Breast epithelium (tissue), 4 donors: ENCODE measurements around the gene RPA1. TPM values are rescaled to one million over a fixed set of nuclear protein-coding genes. Genes with fewer than 3 reads are reported as not detected.
A peak's percentile ranks its signal among the peaks of the same experiment; 100 is the strongest.

ENCODE experiments used
- DNase-seq, 2 donors: peaks; one replicate each; pipeline ENCODE4 v3.0.0-alpha.2; 2019; ENCODE audit warnings: low spot score in 2 of 2
- H3K27ac ChIP-seq, 2 donors: fragments of 200-600 bp; sonication (generic) in 1 of 2; one replicate each; pipeline ENCODE4 v1.5.1; 2016 to 2019; ENCODE audit warnings: mild to moderate bottlenecking in 1 of 2
- H3K27me3 ChIP-seq, 2 donors: fragments of 200-600 bp; sonication (generic) in 1 of 2; one replicate each; pipeline versions ENCODE4 v1.5.1 to v1.6.0; 2017 to 2019; ENCODE audit warnings: control low read depth in 1 of 2, mild to moderate bottlenecking in 1 of 2
- H3K36me3 ChIP-seq: fragments of 200-600 bp; one replicate; pipeline ENCODE4 v1.5.1; 2019
- H3K4me1 ChIP-seq, 2 donors: fragments of 200-600 bp; sonication (generic); one replicate each; pipeline ENCODE4 v1.5.1; 2016 to 2019; ENCODE audit warnings: control low read depth in 1 of 2
- H3K4me3 ChIP-seq, 3 donors: fragments of 200-600 bp; sonication (generic); 1 replicate in 2 of 3; 2 replicates in 1 of 3; pipeline ENCODE4 v1.5.1; 2016 to 2019; ENCODE audit warnings: mild to moderate bottlenecking in 3 of 3, moderate library complexity in 2 of 3
- H3K9me3 ChIP-seq, 2 donors: fragments of 200-600 bp; sonication (generic) in 1 of 2; one replicate each; pipeline ENCODE4 v1.5.1; 2016 to 2019; ENCODE audit warnings: control low read depth in 1 of 2
- POLR2A ChIP-seq: fragments of 450-650 bp; IDR thresholded peaks from one replicate; pipeline ENCODE4 v1.6.1; 2016; ENCODE audit warnings: antibody characterized with exemption, mild to moderate bottlenecking, moderate library complexity
- POLR2AphosphoS5 ChIP-seq, 3 donors: sonication (generic); formaldehyde crosslinking; IDR thresholded peaks; one replicate each; pipeline ENCODE4 v1.6.1; 2017; ENCODE audit warnings: antibody characterized with exemption in 3 of 3
- intact Hi-C: fragments of 100-400 bp; cut with DNase I; formaldehyde crosslinking; loops from one replicate; pipeline ENCODE4 v1.15.1; 2023; ENCODE audit warnings: low total_unique reads
- total RNA-seq, 3 donors: library from RNA; depleted of rRNA; stranded (reverse); fragments of >200 nt; gene quantifications; one replicate each; pipeline ENCODE4 v1.1.0, GENCODE V29; 2016
- TF ChIP-seq, protein P1 (sequence below), 3 donors: fragments of 450-650 bp; IDR thresholded peaks; one replicate each; pipeline ENCODE4 v1.5.1; 2016 to 2017; ENCODE audit warnings: antibody characterized with exemption in 3 of 3, mild to moderate bottlenecking in 3 of 3, moderate library complexity in 3 of 3

Gene RPA1
- total RNA-seq, 3 donors from 2014 or later: 34.7 to 40.6 (median 34.7) TPM

DNA sequence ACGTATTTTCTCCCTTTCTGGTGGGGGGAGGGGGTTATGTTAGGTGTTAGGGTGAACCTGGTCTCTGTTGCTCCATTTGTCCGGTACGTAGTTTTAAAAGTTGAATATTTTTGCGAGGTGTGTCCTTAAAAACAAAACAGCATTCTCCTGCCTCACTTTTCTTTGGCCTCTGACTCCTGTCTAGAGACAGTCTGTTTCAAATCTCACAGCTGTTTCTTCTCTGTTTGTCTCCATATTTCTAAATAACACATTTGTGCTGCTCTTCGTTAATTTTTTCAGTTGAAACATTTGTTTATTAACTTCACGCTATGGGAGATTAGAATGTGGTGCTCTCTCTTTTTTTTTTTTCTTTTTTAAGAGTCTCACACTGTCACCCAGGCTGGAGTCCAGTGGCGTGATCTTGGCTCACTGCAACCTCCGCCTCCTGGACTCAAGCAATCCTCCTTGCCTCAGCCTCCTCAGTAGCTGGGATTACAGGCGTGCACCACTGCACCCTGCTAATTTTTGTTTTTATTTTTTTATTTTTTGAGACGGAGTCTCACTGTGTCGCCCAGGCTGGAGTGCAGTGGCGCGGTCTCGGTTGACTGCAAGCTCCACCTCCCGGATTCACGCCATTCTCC lies 31.7 kb downstream of the RPA1 start:
- TF ChIP-seq POLR2A: no peak
- no peak for TF ChIP-seq POLR2AphosphoS5 (IDR thresholded peaks at IDR 0.05)
- TF ChIP-seq, protein P1, sequence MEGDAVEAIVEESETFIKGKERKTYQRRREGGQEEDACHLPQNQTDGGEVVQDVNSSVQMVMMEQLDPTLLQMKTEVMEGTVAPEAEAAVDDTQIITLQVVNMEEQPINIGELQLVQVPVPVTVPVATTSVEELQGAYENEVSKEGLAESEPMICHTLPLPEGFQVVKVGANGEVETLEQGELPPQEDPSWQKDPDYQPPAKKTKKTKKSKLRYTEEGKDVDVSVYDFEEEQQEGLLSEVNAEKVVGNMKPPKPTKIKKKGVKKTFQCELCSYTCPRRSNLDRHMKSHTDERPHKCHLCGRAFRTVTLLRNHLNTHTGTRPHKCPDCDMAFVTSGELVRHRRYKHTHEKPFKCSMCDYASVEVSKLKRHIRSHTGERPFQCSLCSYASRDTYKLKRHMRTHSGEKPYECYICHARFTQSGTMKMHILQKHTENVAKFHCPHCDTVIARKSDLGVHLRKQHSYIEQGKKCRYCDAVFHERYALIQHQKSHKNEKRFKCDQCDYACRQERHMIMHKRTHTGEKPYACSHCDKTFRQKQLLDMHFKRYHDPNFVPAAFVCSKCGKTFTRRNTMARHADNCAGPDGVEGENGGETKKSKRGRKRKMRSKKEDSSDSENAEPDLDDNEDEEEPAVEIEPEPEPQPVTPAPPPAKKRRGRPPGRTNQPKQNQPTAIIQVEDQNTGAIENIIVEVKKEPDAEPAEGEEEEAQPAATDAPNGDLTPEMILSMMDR (IDR thresholded peaks at IDR 0.05): no peak
- H3K27ac ChIP-seq: no peak overlapping the region
- no peak overlapping the region for H3K4me3 ChIP-seq
- no peaks in the 10 kb centered on the region for H3K27me3 ChIP-seq
- H3K4me1 ChIP-seq: no peaks in the 10 kb centered on the region
- H3K36me3 ChIP-seq: no peaks in the 10 kb centered on the region
- H3K9me3 ChIP-seq: no peaks in the 10 kb centered on the region
- DNase-seq: no peak
- intact Hi-C loops: no loop called here

- Histone ChIP-seq H3K4me1 (no peaks in the 10 kb centered on the region), H3K36me3 (no peaks in the 10 kb centered on the region), H3K27ac (no peak overlapping the region), H3K4me3 (no peak overlapping the region), H3K9me3 (no peaks in the 10 kb centered on the region), H3K27me3 (no peaks in the 10 kb centered on the region)
- no peak for DNase-seq
- TF ChIP-seq POLR2A: no peak
- TF ChIP-seq, protein P1 (IDR thresholded peaks at IDR 0.05): peak; percentile 12 to 40 (median 32)
- no peak for TF ChIP-seq POLR2AphosphoS5 (IDR thresholded peaks at IDR 0.05)
- intact Hi-C loops: no loop called here
Measured at GRCh38 chr17:1865252-1866037, 35.6 kb downstream of the RPA1 start.

GRCh38 chr17:1867307-1867706 lies 37.5 kb downstream of the RPA1 start:
- no peaks in the 10 kb centered on the region for H3K36me3 ChIP-seq
- no peak for DNase-seq
- H3K9me3 ChIP-seq: no peaks in the 10 kb centered on the region
- H3K4me3 ChIP-seq: no peak overlapping the region
- intact Hi-C loops: no loop called here
- no peak for TF ChIP-seq POLR2A
- no peak for TF ChIP-seq POLR2AphosphoS5 (IDR thresholded peaks at IDR 0.05)
- TF ChIP-seq, protein P1 (IDR thresholded peaks at IDR 0.05): no peak
- H3K4me1 ChIP-seq: no peaks in the 10 kb centered on the region
- H3K27ac ChIP-seq: no peak overlapping the region
- no peaks in the 10 kb centered on the region for H3K27me3 ChIP-seq

DNA sequence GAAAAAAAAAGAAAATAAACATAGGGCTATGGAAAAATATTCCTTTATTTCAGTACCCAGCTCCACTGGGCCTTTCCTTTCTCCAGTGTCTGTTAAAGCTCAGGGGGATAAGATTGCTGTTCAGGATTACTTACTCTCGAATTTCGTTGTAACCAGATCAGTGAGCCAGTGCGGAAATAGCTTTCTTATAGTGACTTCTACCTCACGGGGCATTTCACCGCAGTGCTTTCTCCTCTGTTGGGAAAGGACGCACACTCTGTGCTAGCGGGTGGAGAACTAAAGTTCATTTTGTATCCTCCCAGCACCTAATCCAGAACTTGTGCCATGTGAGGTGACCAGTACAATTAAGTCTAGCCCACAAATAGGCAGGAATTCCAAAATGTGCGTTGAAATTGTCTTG lies 38.3 kb downstream of the RPA1 start:
- TF ChIP-seq, protein P1 (IDR thresholded peaks at IDR 0.05): no peak
- no peak for TF ChIP-seq POLR2A
- TF ChIP-seq POLR2AphosphoS5 (IDR thresholded peaks at IDR 0.05): no peak
- no peaks in the 10 kb centered on the region for H3K4me1 ChIP-seq
- H3K4me3 ChIP-seq: no peak overlapping the region
- intact Hi-C loops: no loop called here
- H3K36me3 ChIP-seq: no peaks in the 10 kb centered on the region
- no peaks in the 10 kb centered on the region for H3K27me3 ChIP-seq
- DNase-seq: no peak
- H3K27ac ChIP-seq: no peak overlapping the region
- H3K9me3 ChIP-seq: no peaks in the 10 kb centered on the region

- Histone ChIP-seq H3K27me3 (no peaks in the 10 kb centered on the region), H3K27ac (no peak overlapping the region), H3K36me3 (no peaks in the 10 kb centered on the region), H3K4me3 (no peak overlapping the region), H3K4me1 (no peaks in the 10 kb centered on the region), H3K9me3 (no peaks in the 10 kb centered on the region)
- TF ChIP-seq, protein P1 (IDR thresholded peaks at IDR 0.05): no peak
- no peak for TF ChIP-seq POLR2AphosphoS5 (IDR thresholded peaks at IDR 0.05)
- TF ChIP-seq POLR2A: no peak
- intact Hi-C loops: no loop called here
- DNase-seq: no peak
Measured at GRCh38 chr17:1870592-1870991, 40.8 kb downstream of the RPA1 start.
